Hepatocyte (in vitro differentiated cells): ENCODE data around the gene TMC2. TPM values are rescaled to one million over a fixed set of nuclear protein-coding genes. Genes with fewer than 3 reads are reported as not detected.
"Not testable (repeated sequence)": the region's sequence is repeated elsewhere in the genome, so short reads cannot be mapped to it uniquely, and the experiment has no call there.

ENCODE experiments used
- DNase-seq: peaks from one replicate; pipeline ENCODE4 v3.0.0-alpha.2; 2016; ENCODE audit warnings: low spot score
- H2AFZ ChIP-seq: fragments of 200-600 bp; sonication (generic); 2 replicates; pipeline ENCODE4 v1.6.0; 2016; ENCODE audit warnings: antibody characterized with exemption, mild to moderate bottlenecking
- H3K27ac ChIP-seq: fragments of 200-600 bp; sonication (generic); 2 replicates; pipeline ENCODE4 v1.5.1; 2016; ENCODE audit warnings: mild to moderate bottlenecking
- H3K27me3 ChIP-seq: fragments of 200-600 bp; sonication (generic); 2 replicates; pipeline ENCODE4 v1.6.1; 2016
- H3K36me3 ChIP-seq: fragments of 200-600 bp; sonication (generic); replicated peaks from 2 replicates; pipeline ENCODE4 v1.5.1; 2016; ENCODE audit warnings: low read depth; ENCODE audit not compliant: insufficient read depth
- H3K4me1 ChIP-seq: fragments of 200-600 bp; sonication (generic); 2 replicates; pipeline ENCODE4 v1.5.1; 2016; ENCODE audit warnings: mild to moderate bottlenecking, moderate library complexity; ENCODE audit not compliant: insufficient read depth
- H3K4me2 ChIP-seq: fragments of 200-600 bp; sonication (generic); 2 replicates; pipeline ENCODE4 v1.6.0; 2016
- H3K4me3 ChIP-seq: fragments of 200-600 bp; sonication (generic); 2 replicates; pipeline ENCODE4 v1.5.1; 2016; ENCODE audit warnings: mild to moderate bottlenecking
- H3K79me2 ChIP-seq: fragments of 200-600 bp; sonication (generic); 2 replicates; pipeline ENCODE4 v1.6.0; 2017; ENCODE audit warnings: mild to moderate bottlenecking
- H3K9me2 ChIP-seq: fragments of 200-600 bp; sonication (generic); replicated peaks from 2 replicates; pipeline ENCODE4 v1.6.0; 2017; ENCODE audit warnings: mild to moderate bottlenecking; ENCODE audit not compliant: insufficient read depth
- H3K9me3 ChIP-seq: fragments of 200-600 bp; sonication (generic); 2 replicates; pipeline ENCODE4 v1.5.1; 2016; ENCODE audit warnings: low read depth, mild to moderate bottlenecking
- H4K20me1 ChIP-seq: fragments of 200-600 bp; sonication (generic); 2 replicates; pipeline ENCODE4 v1.6.0; 2016; ENCODE audit warnings: mild to moderate bottlenecking; ENCODE audit not compliant: insufficient read depth, poor library complexity, severe bottlenecking
- CTCF ChIP-seq: fragments of 200-600 bp; sonication (generic); IDR thresholded peaks from 2 replicates; pipeline ENCODE4 v1.5.1; 2016; ENCODE audit warnings: antibody characterized with exemption, mild to moderate bottlenecking; ENCODE audit not compliant: poor library complexity
- EZH2 ChIP-seq: fragments of 200-600 bp; sonication (generic); IDR thresholded peaks from 2 replicates; pipeline ENCODE4 v1.6.1; 2016; ENCODE audit warnings: antibody characterized with exemption, mild to moderate bottlenecking, borderline replicate concordance
- EZH2phosphoT487 ChIP-seq: fragments of 200-600 bp; sonication (generic); IDR thresholded peaks from one replicate; pipeline ENCODE4 v1.6.1; 2018; ENCODE audit warnings: antibody characterized with exemption, mild to moderate bottlenecking, low read depth, moderate library complexity; ENCODE audit not compliant: unreplicated experiment, severe bottlenecking
- WGBS: methylation state at CpG from one replicate; pipeline ENCODE4 v1.1.6; 2016; ENCODE audit warnings: low lambda C conversion rate; ENCODE audit errors: missing lambda C conversion rate; 5-methylcytosine and 5-hydroxymethylcytosine counted together
- polyA plus RNA-seq: library from polyadenylated mRNA; unstranded; fragments of >200 nt; fragmentation: Nextera tagmentation; extraction: Ambion mirVana; gene quantifications from 2 replicates; pipeline ENCODE4 v1.2.1, GENCODE V29; 2016
- total RNA-seq: library from RNA; depleted of rRNA; stranded (reverse); fragments of >200 nt; gene quantifications from 2 replicates; pipeline ENCODE4 v1.2.3, GENCODE V29; 2014

The TMC2 gene
- total RNA-seq (not detected in 2 replicates), polyA plus RNA-seq (not detected in 2 replicates)

DNA sequence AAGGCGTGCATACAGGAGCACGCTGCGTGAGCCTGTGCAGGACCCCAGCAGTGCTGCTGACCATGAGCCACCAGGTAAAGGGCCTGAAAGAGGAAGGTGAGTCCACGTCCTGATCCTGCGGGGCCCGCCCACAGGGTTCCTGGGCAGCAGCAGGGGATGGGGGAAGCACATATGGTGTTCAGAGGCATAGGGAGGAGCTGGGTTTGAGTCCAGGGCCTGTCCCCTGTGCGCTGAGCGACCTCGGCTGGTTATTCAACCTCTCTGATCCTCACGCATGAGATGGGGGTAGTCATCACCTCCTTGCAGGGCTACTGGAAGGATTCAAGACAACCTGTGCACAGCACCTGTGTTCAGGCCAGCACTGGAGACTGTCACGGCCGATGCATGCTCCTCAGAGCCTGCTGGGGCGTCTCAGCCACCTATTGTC lies at the start of gene TMC2:
Gene TMC2 (plus strand): TSS at position 14 of the 427 bp plus-strand sequence. CDS start 49 bp downstream, at position 63.
- DNase-seq = no peak
- Histone ChIP-seq H4K20me1 (no peaks in the 10 kb centered on the region), H3K79me2 (no peaks in the 10 kb centered on the region), H3K4me3 (no peak within 1 kb of the TSS), H3K9me3 (no peaks in the 10 kb centered on the region), H3K9me2 (no peaks in the 10 kb centered on the region), H3K27me3 (no peaks in the 10 kb centered on the region), H3K4me2 (no peak within 1 kb of the TSS), H3K27ac (no peak within 1 kb of the TSS), H3K4me1 (no peaks in the 10 kb centered on the region), H2AFZ (no peak within 1 kb of the TSS), H3K36me3 (no peaks in the 10 kb centered on the region)
- WGBS = 74% methylated on average over 13 of the region's 13 CpGs
- TF ChIP-seq EZH2 = no peak
- TF ChIP-seq CTCF = no peak
- TF ChIP-seq EZH2phosphoT487 = no peak

DNA sequence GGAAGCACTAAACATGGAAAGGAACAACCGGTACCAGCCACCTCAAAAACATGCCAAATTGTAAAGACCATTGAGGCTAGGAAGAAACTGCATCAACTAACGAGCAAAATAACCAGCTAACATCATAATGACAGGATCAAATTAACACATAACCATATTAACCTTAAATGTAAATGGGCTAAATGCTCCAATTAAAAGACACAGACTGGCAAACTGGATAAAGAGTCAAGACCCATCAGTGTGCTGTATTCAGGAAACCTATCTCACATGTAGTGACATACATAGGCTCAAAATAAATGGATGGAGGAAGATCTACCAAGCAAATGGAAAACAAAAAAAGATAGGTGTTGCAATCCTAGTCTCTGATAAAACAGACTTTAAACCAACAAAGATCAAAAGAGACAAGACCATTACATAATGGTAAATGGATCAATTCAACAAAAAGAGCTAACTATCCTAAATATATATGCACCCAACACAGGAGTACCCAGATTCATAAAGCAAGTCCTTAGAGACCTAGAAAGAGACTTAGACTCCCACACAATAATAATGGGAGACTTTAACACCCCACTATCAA lies 33.5 kb upstream of the TMC2 start:
- 97% methylated on average over 2 of the region's 2 CpGs for WGBS
- not testable (repeated sequence) for H3K27me3 ChIP-seq, H4K20me1 ChIP-seq, H3K27ac ChIP-seq, H3K4me3 ChIP-seq, H3K9me3 ChIP-seq, H2AFZ ChIP-seq, H3K4me1 ChIP-seq, DNase-seq, H3K4me2 ChIP-seq, H3K9me2 ChIP-seq, H3K36me3 ChIP-seq
- H3K79me2 ChIP-seq = peaks cover 34% of the 10 kb centered on the region

GRCh38 chr20:2504803-2505202 lies 31.6 kb upstream of the TMC2 start:
- not testable (repeated sequence) for H3K27ac ChIP-seq, H3K4me2 ChIP-seq
- WGBS = 85% methylated on average over 2 of the region's 2 CpGs

DNA sequence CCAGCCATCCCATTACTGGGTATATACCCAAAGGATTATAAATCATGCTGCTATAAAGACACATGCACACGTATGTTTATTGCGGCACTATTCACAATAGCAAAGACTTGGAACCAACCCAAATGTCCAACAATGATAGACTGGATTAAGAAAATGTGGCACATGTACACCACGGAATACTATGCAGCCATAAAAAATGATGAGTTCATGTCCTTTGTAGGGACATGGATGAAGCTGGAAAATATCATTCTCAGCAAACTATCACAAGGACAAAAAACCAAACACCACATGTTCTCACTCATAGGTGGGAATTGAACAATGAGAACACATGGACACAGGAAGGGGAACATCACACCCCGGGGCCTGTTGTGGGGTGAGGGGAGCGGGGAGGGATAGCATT lies 29.9 kb upstream of the TMC2 start:
- not testable (repeated sequence) for H3K27me3 ChIP-seq, H4K20me1 ChIP-seq, H2AFZ ChIP-seq, H3K4me2 ChIP-seq, H3K9me2 ChIP-seq, H3K4me1 ChIP-seq, H3K4me3 ChIP-seq, DNase-seq, H3K36me3 ChIP-seq, H3K9me3 ChIP-seq, H3K27ac ChIP-seq
- H3K79me2 ChIP-seq = peaks cover 41% of the 10 kb centered on the region
- WGBS = 100% methylated on average over 3 of the region's 5 CpGs

More at GRCh38 chr20:2504803-2505202, 31.6 kb upstream of the TMC2 start:
- H3K9me2 ChIP-seq, H3K4me1 ChIP-seq, H2AFZ ChIP-seq, H3K9me3 ChIP-seq, DNase-seq, H3K36me3 ChIP-seq, H4K20me1 ChIP-seq, H3K4me3 ChIP-seq, H3K27me3 ChIP-seq: not testable (repeated sequence)
- H3K79me2 ChIP-seq = peaks cover 41% of the 10 kb centered on the region

DNA sequence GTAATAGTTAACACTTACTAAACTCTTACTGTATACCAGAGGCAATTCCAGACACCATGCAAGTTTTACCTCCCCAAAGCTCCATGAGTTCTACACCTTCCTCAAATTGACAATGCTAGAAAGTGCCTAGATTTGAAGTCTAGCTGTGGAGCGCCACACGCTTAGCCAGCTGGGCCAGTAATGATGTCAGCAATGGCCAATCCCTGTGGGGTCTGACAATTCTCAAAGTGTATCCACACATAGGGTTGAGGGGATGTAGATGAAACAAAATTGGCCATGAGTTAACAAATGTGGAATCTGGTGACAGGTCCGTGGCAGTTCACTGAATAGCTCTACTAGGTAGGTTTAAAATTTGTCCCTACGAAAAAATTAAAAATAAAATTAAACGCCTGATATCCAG lies 28.9 kb upstream of the TMC2 start:
- H3K27ac ChIP-seq = no peak overlapping the region
- H3K4me1 ChIP-seq = peaks cover 8% of the 10 kb centered on the region
- no peak for DNase-seq
- no peaks in the 10 kb centered on the region for H3K9me3 ChIP-seq
- TF ChIP-seq CTCF (no peak), EZH2 (no peak), EZH2phosphoT487 (no peak)
- H3K79me2 ChIP-seq = peaks cover 41% of the 10 kb centered on the region
- no peaks in the 10 kb centered on the region for H3K36me3 ChIP-seq
- H3K4me3 ChIP-seq = no peak overlapping the region
- peak overlapping the region; percentile 59 for H2AFZ ChIP-seq
- peak overlapping the region; percentile 85 for H3K4me2 ChIP-seq
- H4K20me1 ChIP-seq = no peaks in the 10 kb centered on the region
- 92% methylated on average over 5 of the region's 5 CpGs for WGBS
- no peaks in the 10 kb centered on the region for H3K9me2 ChIP-seq
- H3K27me3 ChIP-seq = no peaks in the 10 kb centered on the region
